Skeletal muscle tissue (tissue), 4 donors: ENCODE results near the gene FOXO1. TPM values are rescaled to one million over a fixed set of nuclear protein-coding genes. Genes with fewer than 3 reads are reported as not detected.

Experiments
- H3K27ac ChIP-seq: one replicate; pipeline ENCODE4 v1.7.0; 2013; ENCODE audit warnings: mild to moderate bottlenecking, low read depth, low read length, inconsistent platforms
- H3K27me3 ChIP-seq, 3 donors: one replicate each; pipeline ENCODE4 v1.7.0; 2013; ENCODE audit warnings: low read length in 3 of 3; ENCODE audit not compliant: control insufficient read depth in 3 of 3, insufficient read depth in 3 of 3
- H3K36me3 ChIP-seq, 3 donors: one replicate each; pipeline ENCODE4 v1.7.0; 2013; ENCODE audit warnings: low read length in 3 of 3; ENCODE audit not compliant: control insufficient read depth in 3 of 3, insufficient read depth in 3 of 3
- H3K4me1 ChIP-seq, 3 donors: one replicate each; pipeline ENCODE4 v1.7.0; 2013; ENCODE audit warnings: low read length in 3 of 3, mild to moderate bottlenecking in 3 of 3; ENCODE audit not compliant: control insufficient read depth in 3 of 3, insufficient read depth in 3 of 3
- H3K4me3 ChIP-seq, 3 donors: one replicate each; pipeline ENCODE4 v1.7.0; 2013; ENCODE audit warnings: low read length in 3 of 3
- H3K9ac ChIP-seq, 3 donors: one replicate each; pipeline ENCODE4 v1.7.0; 2013; ENCODE audit warnings: low read length in 3 of 3, mild to moderate bottlenecking in 3 of 3, moderate library complexity in 2 of 3, low read depth in 1 of 3
- H3K9me3 ChIP-seq, 3 donors: one replicate each; pipeline ENCODE4 v1.7.0; 2013; ENCODE audit warnings: low read length in 3 of 3; ENCODE audit not compliant: control insufficient read depth in 3 of 3
- total RNA-seq: library from RNA; depleted of rRNA; stranded (reverse); fragments of >200 nt; gene quantifications from one replicate; pipeline ENCODE4 v1.2.3, GENCODE V29; 2014
- donor health status: Osteomylitis.

FOXO1 gene
- total RNA-seq, 1 donor from 2014 or later = 15.1 TPM

- H3K36me3 ChIP-seq = no peaks in the 10 kb centered on the region
- H3K4me1 ChIP-seq = peaks cover 27 to 32% (median 29%) of the 10 kb centered on the region in 3 donors
- H3K27ac ChIP-seq = no peak overlapping the region
- no peaks in the 10 kb centered on the region for H3K27me3 ChIP-seq
- H3K9me3 ChIP-seq = no peaks in the 10 kb centered on the region
- H3K9ac ChIP-seq = no peak overlapping the region
- H3K4me3 ChIP-seq = no peak overlapping the region
Observed at GRCh38 chr13:40572961-40573360, 93.5 kb downstream of the FOXO1 start.

DNA sequence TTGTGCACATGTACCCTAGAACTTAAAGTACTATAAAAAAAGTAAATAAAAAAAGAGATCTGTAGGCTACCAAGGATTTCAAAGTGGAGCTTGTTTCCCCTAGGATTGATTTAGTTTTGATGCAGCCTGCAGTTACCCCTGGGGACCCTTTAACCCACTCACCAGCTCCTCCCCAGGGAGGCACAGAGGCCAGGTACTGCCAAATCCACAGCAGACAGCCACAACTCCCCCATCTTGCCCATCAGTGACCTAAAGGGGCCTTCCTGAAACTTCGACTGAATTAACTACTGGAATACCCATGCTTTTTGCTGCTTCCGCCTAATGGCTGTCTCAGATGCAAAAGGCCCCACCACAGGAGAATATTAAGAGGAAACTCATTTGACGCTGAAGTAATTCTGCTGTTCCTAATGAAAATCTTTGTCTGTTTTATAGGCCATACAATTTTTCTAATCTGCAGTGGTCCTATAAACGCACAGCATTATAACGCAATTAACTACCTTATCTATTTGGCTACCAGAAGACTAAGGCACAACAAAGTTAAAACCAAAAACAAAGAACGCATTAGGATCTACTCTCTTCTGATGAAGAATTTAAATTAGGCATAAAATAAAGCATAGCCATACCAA, 95.0 kb downstream of the FOXO1 start:
- Histone ChIP-seq H3K9ac (no peak overlapping the region), H3K4me3 (no peak overlapping the region), H3K4me1 (peaks cover 19 to 31% (median 22%) of the 10 kb centered on the region in 3 donors), H3K27me3 (no peaks in the 10 kb centered on the region), H3K9me3 (no peaks in the 10 kb centered on the region), H3K27ac (no peak overlapping the region), H3K36me3 (no peaks in the 10 kb centered on the region)

- Histone ChIP-seq H3K9ac (no peak overlapping the region), H3K36me3 (no peaks in the 10 kb centered on the region), H3K27me3 (no peaks in the 10 kb centered on the region), H3K4me3 (no peak overlapping the region), H3K27ac (peak overlapping the region; percentile 2), H3K9me3 (no peaks in the 10 kb centered on the region), H3K4me1 (peaks cover 20 to 30% (median 20%) of the 10 kb centered on the region in 3 donors)
Observed at GRCh38 chr13:40570930-40571329, 95.5 kb downstream of the FOXO1 start.

DNA sequence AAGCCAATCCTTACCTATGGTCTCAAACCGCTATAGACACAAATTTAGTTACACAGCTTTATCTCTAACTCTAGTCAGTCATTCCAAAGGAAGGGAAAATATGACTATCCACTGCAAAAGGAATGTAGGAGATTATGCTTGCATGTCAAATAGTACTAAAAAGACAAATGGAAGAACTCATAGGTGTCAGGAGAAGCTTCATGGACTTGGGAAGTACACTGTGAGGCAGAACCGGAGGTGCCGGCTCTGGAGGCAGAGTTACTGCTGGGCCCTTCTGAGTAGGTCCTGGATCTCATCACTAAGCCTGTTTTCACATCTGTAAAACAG, 97.5 kb downstream of the FOXO1 start:
- Histone ChIP-seq H3K27me3 (no peaks in the 10 kb centered on the region), H3K27ac (no peak overlapping the region), H3K4me3 (no peak overlapping the region), H3K36me3 (no peaks in the 10 kb centered on the region), H3K4me1 (peaks cover 36 to 38% (median 37%) of the 10 kb centered on the region in 3 donors), H3K9me3 (no peaks in the 10 kb centered on the region), H3K9ac (no peak overlapping the region)

GRCh38 chr13:40568246-40569023, 98.0 kb downstream of the FOXO1 start:
- H3K27ac ChIP-seq = peak overlapping the region; percentile 23
- H3K27me3 ChIP-seq = no peaks in the 10 kb centered on the region
- no peaks in the 10 kb centered on the region for H3K36me3 ChIP-seq
- peaks cover 41 to 44% (median 42%) of the 10 kb centered on the region in 3 donors for H3K4me1 ChIP-seq
- no peaks in the 10 kb centered on the region for H3K9me3 ChIP-seq
- H3K4me3 ChIP-seq = no peak overlapping the region
- H3K9ac ChIP-seq = no peak overlapping the region

GRCh38 chr13:40566811-40567210, 99.6 kb downstream of the FOXO1 start:
- Histone ChIP-seq H3K36me3 (no peaks in the 10 kb centered on the region), H3K9ac (no peak overlapping the region), H3K27me3 (no peaks in the 10 kb centered on the region), H3K9me3 (no peaks in the 10 kb centered on the region), H3K27ac (no peak overlapping the region), H3K4me1 (peaks cover 52 to 60% (median 56%) of the 10 kb centered on the region in 3 donors), H3K4me3 (no peak overlapping the region)

- peak overlapping the region; percentile 75 for H3K27ac ChIP-seq
- H3K9ac ChIP-seq = no peak overlapping the region
- no peak overlapping the region for H3K4me3 ChIP-seq
- H3K9me3 ChIP-seq = no peaks in the 10 kb centered on the region
- peaks cover 0 to 1% (median under 1%) of the 10 kb centered on the region in 3 donors for H3K36me3 ChIP-seq
- H3K4me1 ChIP-seq = peaks cover 51 to 53% (median 52%) of the 10 kb centered on the region in 3 donors
- H3K27me3 ChIP-seq = no peaks in the 10 kb centered on the region
Observed at GRCh38 chr13:40565282-40566148, 100.9 kb downstream of the FOXO1 start.

DNA sequence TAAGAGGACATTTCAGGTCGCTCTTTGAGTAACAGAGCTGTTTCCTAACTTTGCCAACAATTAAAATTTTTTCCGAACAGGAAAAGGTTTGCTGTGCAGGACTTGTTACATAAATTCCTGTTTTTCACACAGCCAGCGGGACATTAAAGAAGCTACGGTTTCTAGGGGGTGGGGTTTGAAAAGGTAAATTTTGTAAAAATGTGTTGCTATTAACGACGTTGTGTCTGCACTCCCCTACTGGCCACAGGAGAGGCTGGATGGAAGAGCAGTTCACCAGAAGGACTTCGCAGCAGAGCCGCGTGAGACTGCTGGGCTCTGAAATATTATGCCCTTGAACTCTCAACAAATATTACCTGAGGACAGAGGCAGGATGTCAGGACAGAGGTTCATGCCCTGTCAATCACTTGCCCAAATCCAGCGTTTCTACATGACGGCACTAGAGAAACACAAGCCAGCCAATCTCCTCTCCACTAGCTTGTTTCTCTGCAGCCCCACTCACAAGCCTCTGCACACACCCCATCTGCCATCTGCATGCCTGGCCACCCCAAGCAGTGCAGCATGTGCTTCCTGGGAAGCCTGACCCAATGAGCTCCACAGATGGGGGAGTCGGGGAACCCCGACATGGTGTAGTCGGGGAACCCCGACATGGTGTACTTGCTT, 102.0 kb downstream of the FOXO1 start:
- Histone ChIP-seq H3K4me1 (peaks cover 52 to 55% (median 55%) of the 10 kb centered on the region in 3 donors), H3K27me3 (no peaks in the 10 kb centered on the region), H3K9me3 (no peaks in the 10 kb centered on the region), H3K4me3 (peak overlapping the region in 2 of 3 donors; percentile 26 to 44), H3K9ac (peak overlapping the region in 1 of 3 donors; percentile 28), H3K36me3 (peaks cover 9 to 12% (median 11%) of the 10 kb centered on the region in 3 donors), H3K27ac (peak overlapping the region; percentile 75)

- Histone ChIP-seq H3K4me1 (peaks cover 47 to 51% (median 51%) of the 10 kb centered on the region in 3 donors), H3K27me3 (no peaks in the 10 kb centered on the region), H3K36me3 (peaks cover 12 to 13% (median 13%) of the 10 kb centered on the region in 3 donors), H3K9ac (peak overlapping the region; percentile 45 to 71 (median 67)), H3K9me3 (no peaks in the 10 kb centered on the region), H3K4me3 (peak overlapping the region; percentile 9 to 41 (median 23)), H3K27ac (peak overlapping the region; percentile 75)
Observed at GRCh38 chr13:40563350-40564125, 102.9 kb downstream of the FOXO1 start.
